ENCODE measurements around the gene STX4.

- TF ChIP-seq EZH2 (IDR thresholded peaks at IDR 0.05), result no peak
- TF ChIP-seq POLR2AphosphoS5 (IDR thresholded peaks at IDR 0.05; ENCODE audit: borderline replicate concordance, low read depth, low read length), result no peak
- TF ChIP-seq FOXP2 (optimal IDR thresholded peaks at IDR 0.05; ENCODE audit: control extremely low read depth, extremely low read length, insufficient read depth), result no peak
Measured at GRCh38 chr16:31050280-31051030, 17.1 kb downstream of the STX4 start.
